Mucosa of rectum (tissue), 2 donors: ENCODE measurements around the gene VPS13D.

Experiments
- H3K27ac ChIP-seq, 2 donors: one replicate each; pipeline ENCODE4 v1.7.0; 2013; ENCODE audit warnings: inconsistent platforms in 2 of 2, low read depth in 2 of 2, low read length in 2 of 2
- H3K27me3 ChIP-seq, 2 donors: one replicate each; pipeline ENCODE4 v1.7.0; 2013; ENCODE audit warnings: low read length in 2 of 2; ENCODE audit not compliant: control insufficient read depth in 2 of 2, insufficient read depth in 2 of 2
- H3K36me3 ChIP-seq, 2 donors: one replicate each; pipeline ENCODE4 v1.7.0; 2013; ENCODE audit warnings: low read length in 2 of 2; ENCODE audit not compliant: control insufficient read depth in 2 of 2, insufficient read depth in 2 of 2
- H3K4me1 ChIP-seq, 2 donors: one replicate each; pipeline ENCODE4 v1.7.0; 2013; ENCODE audit warnings: low read length in 2 of 2, mild to moderate bottlenecking in 1 of 2; ENCODE audit not compliant: control insufficient read depth in 2 of 2, insufficient read depth in 2 of 2
- H3K4me3 ChIP-seq, 2 donors: one replicate each; pipeline ENCODE4 v1.7.0; 2013; ENCODE audit warnings: low read length in 2 of 2
- H3K9ac ChIP-seq, 2 donors: one replicate each; pipeline ENCODE4 v1.7.0; 2013; ENCODE audit warnings: low read length in 2 of 2, low read depth in 1 of 2, mild to moderate bottlenecking in 1 of 2
- H3K9me3 ChIP-seq, 2 donors: one replicate each; pipeline ENCODE4 v1.7.0; 2013; ENCODE audit warnings: low read length in 2 of 2; ENCODE audit not compliant: control insufficient read depth in 2 of 2
- donor health status: healthy.
- donor health status: Normal muscosa, but diverticular disease.

VPS13D gene

DNA sequence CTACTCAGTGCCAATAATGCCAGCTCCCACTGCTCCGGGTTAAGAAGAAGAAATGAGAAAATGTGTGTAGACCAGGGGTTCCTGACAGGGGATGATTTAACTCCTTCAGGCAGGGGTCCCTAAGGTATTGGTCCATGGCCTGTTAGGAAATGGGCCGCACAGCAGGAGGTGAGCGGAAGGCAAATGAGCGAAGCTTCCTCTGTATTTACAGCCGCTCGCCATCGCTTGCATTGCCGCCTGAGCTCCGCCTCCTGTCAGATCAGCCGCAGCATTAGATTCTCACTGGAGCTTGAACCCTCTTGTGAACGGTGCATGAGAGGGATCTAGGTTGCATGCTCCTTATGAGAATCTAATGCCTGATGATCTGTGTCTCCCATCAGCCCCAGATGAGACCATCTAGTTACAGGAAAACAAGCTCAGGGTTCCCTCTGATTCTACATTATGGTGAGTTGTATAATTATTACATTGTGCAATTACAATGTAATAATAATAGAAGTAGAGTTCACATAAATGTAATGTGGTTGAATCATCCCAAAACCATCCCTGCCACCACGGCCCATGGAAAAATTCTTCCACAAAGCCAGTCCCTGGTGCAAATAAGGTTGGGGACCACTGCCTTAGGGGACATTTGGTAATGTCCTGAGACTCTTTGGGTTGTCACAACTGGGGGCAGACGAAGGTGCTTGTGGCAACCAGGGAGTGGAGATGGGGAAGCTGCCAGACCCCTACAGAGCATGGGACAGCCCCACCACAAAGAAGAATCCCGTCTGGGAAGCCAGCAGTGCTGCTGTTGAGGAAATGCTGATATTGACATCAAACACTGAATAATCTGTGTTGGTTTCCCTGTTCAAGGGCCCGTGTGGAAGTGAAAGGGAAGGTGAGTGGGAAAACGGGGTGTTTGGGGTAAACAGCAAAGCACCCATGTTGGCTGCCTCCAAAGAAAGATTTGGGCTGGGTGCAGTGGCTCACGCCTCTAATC lies 327.4 kb downstream of the VPS13D start:
- Histone ChIP-seq H3K36me3 (no peaks in the 10 kb centered on the region), H3K4me1 (peaks cover 0 to 4% of the 10 kb centered on the region in 2 donors), H3K9me3 (no peaks in the 10 kb centered on the region), H3K27me3 (no peaks in the 10 kb centered on the region), H3K9ac (no peak overlapping the region), H3K27ac (peak overlapping the region; percentile 60 to 63), H3K4me3 (no peak overlapping the region)

DNA sequence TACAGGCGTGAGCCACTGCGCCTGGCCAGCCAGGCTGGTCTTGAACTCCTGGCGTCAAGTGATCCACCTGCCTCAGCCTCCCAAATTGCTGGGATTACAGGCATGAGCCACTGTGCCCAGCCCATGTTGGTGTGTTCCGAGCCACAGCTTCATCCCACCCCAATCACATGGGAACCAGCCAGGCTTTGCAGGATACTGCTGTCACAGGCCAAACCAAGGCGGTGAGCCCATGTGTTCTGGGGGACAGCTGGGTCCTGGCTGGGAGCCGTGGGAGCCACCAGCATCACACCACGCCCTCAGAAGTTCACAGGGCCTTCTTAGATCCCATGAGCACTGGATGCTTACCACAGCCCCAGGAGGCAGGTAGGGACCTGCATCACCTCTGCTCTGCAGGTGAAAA lies 331.3 kb downstream of the VPS13D start:
- Histone ChIP-seq H3K27me3 (no peaks in the 10 kb centered on the region), H3K27ac (no peak overlapping the region), H3K9me3 (peaks cover 0 to 2% of the 10 kb centered on the region in 2 donors), H3K36me3 (no peaks in the 10 kb centered on the region), H3K4me1 (peaks cover 0 to 4% of the 10 kb centered on the region in 2 donors), H3K4me3 (no peak overlapping the region), H3K9ac (no peak overlapping the region)
